GM18520 (cell line): ENCODE data around the gene RXRA.

Experiments
- ATAC-seq: cut with Tn5 transposase; IDR thresholded peaks from one replicate; pipeline ENCODE4 v1.9.1; 2021; ENCODE audit not compliant: unreplicated experiment

RXRA gene

DNA sequence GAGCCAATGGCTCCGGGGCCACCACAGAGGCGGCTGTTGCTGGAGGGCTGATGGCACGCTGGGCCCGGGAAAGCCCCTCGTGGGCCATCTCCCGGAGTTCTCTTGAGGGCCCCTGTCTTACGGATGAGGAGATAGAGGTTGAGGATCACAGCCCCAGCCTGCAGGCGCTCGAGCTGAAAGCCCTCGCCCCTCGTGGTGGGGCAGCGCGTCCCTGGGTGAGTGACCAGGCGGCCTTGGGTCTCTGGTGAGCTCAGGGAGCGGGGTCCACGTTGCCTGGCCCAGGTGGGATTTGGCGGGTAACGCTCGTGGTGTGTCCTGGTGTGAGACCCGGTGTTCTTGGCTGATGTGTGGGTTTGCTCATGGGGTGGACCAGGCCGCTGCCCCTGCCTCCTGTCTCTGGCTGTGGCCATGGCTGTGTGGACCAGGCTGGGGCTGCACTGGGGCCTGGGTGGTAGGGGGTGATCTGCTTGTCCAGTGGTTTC lies 38.9 kb downstream of the RXRA start:
- no peak for ATAC-seq

- no peak for ATAC-seq
These were observed 39.6 kb downstream of the RXRA start for GRCh38 chr9:134365791-134366222.

- no peak for ATAC-seq
These were observed 40.2 kb downstream of the RXRA start for GRCh38 chr9:134366223-134367031.

- no peak for ATAC-seq
These were observed 40.8 kb downstream of the RXRA start for GRCh38 chr9:134367061-134367460.

DNA sequence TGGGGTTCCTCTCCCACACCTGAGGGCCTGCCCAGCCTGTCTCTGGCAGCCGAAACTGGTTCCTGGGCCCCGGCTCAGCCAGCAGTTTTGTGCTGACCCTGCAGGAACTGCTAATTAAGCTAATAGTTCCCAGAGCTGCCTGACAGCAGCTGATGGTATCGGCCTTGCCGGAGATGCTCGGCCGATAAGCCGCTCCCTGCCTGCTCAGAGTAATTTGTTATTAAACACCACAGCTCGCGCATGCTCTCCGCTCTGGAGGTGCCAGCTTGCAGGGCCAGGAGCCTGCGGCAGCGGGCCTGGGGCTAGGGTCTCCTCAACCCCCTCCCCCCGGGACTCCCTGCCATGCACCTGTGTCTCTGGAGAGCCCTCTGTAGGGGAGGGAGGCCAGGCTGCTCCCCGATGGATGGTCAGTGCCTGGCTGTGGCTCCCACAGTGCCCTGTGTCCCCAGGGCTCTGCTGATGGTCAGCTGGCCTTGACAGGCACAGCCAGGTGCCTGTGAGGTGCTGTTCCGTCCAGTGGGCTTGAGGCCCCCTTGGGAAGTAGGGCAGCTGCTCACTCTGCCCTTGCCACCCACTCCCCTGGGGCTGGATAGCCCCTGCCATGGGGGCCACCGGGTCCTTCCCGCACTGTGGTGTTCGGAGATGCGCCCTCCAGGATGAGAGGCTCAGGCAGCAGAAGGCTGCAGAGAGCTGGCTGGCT lies 41.7 kb downstream of the RXRA start:
- no peak for ATAC-seq

- no peak for ATAC-seq
These were observed 42.3 kb downstream of the RXRA start for GRCh38 chr9:134368571-134368970.

DNA sequence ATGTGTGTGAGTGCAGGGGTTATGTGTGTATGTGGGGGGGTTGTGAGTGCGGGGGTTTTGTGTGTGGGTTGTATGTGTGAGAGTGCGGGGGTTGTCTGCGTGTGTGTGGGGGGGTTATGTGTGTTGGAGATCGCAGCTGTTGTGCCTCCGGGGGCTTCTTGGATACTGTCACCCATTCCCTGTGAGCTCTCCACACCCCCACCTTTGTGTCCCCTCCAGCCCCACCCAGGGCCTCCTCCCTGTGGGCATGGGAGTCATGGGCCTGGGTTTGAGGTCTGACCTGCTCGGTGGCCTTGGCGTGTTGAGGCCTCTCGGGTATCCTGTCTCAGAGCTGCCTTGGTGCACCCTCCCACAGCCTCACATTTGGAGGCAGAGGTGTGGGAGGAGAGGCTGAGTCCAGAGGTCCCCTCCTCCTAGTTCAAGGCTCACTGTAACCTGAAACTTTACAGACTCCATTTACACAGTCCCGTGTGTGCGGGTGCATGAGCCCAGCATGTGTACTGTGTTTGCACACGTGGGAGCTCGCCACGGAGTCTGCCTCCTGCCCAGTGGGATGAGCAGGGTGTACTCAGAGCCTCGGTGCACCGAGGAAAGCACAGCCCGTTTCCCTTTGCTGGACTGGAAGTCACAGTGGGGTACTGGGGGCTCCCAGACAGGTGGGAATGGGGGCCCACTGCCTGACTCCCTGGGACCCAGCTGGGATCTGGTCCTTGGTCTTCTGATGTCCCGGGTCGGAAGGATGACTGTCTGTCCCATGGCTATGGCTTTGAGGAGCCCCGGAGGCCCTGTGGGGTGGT lies 43.4 kb downstream of the RXRA start:
- no peak for ATAC-seq

DNA sequence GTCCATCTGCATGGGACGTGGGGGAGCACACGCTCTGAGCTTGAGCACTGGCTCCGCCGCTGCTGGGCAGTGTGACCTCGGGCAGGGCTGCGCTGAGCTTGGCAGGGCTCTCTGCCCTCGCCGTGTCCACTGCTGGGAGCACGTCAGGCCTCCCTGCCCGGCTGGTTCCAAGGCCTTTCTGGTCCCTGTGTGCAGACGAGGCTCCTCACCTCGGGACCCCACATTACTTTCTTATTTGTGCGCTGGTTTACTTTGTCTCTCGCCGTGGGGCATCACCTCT lies 43.9 kb downstream of the RXRA start:
- no peak for ATAC-seq

- no peak for ATAC-seq
These were observed 44.4 kb downstream of the RXRA start for GRCh38 chr9:134370638-134371037.

GRCh38 chr9:134371731-134372130 lies 45.5 kb downstream of the RXRA start:
- ATAC-seq: no peak

DNA sequence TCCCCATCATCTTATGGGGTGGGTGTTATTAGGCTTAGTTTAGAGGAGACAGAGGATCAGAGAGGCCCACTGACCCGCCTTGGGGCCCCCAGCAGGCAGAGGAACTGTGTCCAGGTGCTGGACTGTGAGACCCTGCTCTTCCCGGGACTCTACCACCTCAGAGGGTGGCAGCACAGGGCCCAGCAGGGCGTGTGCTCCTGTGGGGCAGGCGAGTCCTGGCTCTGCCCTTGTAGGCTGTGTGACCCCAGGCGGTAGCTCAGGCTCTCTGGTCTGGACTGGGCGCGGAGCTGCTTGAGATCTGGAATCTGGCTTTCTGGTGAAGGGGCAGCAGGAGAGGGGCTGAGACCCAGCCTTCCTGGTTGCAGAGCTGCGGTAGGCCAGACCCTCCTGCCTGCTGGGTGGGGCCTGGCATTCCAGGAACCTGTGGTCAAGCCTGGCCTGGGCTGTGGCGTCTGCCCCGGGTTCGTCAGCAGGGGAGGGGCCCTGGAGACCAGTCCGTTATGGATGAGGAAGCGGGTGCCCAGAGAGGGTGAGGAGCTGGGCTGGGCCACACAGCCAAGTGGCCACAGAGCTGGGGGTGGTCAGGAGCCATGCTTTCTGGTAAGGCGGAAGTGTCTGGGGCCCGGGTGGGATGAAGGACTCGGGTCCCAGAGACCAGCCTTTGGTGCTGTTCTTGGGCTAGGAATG lies 46.5 kb downstream of the RXRA start:
- ATAC-seq: no peak

DNA sequence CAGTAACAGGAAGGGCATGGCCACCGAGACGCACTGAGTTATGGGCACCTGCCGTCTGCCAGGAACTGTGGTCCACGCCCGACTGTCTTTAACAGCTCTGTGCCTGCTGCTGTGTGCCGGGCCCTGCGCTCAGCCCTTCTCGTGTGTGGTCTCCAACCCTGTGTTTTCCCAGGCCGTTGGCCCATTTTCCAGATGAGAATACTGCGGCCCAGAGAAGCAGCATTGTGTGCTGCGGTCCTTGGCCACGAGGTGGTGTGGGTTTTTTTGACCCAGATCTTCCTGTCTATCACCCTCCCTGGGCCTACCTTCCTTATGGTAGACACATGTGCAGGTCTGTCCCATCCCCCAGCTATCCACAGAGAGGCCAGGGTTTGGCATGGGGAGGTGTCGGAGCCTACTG lies 47.0 kb downstream of the RXRA start:
- no peak for ATAC-seq

DNA sequence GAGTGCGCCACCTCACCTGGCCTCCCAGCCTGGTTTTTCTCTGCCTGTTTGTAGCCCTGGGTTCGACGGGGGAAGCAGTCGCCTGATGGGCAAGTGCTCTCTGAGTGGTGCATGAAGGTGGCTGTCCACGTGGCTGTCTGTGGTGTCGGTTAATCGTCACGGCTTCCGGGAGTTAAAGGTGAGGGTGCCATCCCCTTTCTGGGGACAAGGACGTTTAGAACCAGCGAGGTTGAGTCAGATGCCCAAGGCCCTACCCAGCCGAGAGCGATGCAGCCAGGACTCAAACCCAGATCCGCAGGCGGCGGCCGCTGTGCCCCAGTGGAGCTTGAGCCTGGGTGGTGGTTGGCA lies 47.7 kb downstream of the RXRA start:
- no peak for ATAC-seq

GRCh38 chr9:134374301-134375010 lies 48.2 kb downstream of the RXRA start:
- no peak for ATAC-seq

DNA sequence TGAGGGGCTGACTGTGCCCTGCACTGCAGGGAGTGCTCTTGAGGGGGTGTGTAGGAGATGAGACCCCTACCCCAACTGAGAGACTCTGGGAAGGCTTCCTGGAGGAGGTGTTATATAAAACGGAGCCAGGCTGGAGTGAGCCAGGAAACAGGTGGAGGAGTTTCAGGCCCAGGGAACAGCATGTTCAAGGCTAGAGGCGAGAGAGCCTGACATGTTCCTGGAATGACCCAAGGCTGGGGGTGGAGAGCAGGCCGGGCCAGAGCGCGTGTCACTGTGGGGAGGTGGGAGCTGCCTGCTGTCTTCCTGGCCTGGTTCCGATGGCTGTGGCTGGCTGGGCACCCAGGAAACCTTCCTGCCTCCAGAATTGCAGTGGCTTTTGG lies 48.7 kb downstream of the RXRA start:
- no peak for ATAC-seq

DNA sequence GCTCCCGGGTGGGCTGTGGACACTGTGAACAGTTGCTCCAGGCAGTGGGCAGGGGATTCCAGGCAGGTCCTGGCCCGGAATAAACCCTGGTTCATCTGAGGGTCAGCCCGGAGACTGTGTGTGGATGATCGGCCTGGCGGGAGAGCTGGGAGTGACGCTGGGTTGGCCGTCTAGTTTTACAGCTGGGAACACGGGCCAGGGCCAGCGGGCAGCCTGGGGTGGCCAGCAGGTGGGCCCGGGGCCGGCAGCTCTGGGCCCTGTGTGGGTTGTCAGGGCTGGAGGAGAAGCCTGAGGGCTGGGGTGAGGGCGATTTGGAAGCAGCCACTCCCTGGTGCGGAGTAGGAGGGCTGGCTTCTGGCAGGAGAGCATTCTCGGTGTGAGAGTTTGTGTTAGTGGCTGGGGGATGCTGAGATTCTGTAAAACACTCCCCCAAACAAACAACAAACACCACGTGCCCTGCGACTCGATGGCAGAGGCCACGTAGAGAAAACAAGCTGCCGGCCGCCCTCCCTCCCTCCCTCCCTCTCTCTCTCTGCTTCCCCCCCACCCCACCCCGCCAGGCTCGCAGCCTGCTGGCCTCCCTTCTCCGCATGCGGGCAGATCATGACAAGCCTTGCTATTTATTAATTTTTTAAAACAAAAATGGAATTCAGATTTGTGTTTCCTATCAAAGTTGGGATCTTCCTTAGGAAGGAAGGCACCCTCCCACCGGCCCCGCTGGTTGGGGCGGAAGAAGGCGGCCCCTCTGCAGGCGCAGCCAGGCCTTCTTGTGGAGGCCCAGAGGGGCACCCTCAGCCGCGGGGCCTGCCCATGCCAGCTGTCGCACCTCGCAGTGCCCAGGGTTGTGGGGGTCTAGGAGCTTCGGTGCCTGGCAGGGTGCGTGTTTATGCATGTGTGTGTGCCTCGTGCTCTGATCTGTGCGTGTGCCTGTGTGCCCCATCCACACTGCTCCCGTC lies 49.5 kb downstream of the RXRA start:
- no peak for ATAC-seq

DNA sequence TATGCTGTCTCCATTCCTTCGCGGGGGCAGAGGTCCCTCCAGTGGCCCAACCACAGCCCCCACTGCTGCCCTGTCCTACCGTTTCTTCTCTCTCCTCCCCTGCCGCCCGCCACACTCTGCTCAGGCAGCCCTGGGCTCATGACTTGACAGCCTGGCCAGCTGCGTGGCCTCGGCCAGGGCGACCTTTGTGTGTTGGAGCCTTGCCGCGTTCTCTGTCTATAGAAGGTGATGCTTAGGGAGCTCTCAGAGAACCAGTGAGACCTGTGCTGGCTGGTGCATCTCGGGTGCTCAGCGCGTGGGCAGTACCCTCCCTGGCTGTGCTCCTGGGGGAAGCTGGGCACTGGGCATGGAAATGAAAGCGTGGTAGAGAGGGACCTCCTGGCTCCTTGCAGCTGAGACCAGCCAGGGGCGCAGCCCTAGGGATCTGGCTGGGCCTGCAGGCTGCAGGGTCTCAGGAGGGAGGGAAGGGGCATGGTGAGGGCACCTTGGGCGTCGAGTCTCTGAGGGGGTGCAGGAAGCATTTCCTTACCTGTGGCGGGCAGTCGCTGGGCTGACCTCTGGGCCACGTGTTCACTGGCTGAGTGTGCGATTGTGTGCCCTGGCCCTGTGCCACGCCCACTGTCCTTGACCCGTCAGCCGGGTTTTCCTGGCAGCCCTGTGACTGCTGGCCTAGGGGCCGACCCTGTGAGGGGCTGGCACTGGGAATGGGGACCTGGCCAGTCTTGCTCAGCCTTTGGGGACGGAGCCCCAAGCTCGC lies 50.3 kb downstream of the RXRA start:
- ATAC-seq: no peak

DNA sequence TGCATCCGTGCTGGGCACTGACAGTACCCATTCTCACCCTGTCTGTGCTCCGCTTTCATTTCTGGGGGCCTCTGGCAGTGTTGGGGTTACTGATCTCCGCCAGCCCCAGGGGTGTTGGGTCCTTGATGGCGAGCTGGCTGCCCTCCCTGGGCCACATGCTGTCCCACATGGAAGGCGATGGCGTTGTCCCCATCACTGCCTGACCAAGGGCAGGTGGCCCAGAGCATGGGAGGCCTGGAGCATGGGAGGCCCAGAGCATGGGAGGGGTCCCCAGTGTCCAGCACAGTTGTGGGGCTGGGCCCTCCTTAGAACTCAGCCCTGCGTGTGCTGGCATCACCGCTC lies 50.9 kb downstream of the RXRA start:
- no peak for ATAC-seq

- ATAC-seq: no peak
These were observed 51.7 kb downstream of the RXRA start for GRCh38 chr9:134377976-134378375.
